Adrenal gland (tissue), 5 donors: ENCODE measurements around the gene IGSF11.

Experiments
- CTCF ChIP-seq, 6 experiments: fragments of 450-650 bp in 4 of 6; fragments of 200-600 bp in 2 of 6; sonication (generic) in 1 of 6; IDR thresholded peaks; 1 replicate in 5 of 6; 2 replicates in 1 of 6; pipeline versions ENCODE4 v1.5.1 to v1.8.0; 2016 to 2021; ENCODE audit warnings: antibody characterized with exemption in 6 of 6, mild to moderate bottlenecking in 2 of 6, moderate library complexity in 1 of 6
- POLR2A ChIP-seq, 2 donors: fragments of 450-650 bp; IDR thresholded peaks; one replicate each; pipeline ENCODE4 v1.6.1; 2017; ENCODE audit warnings: antibody characterized with exemption in 2 of 2, mild to moderate bottlenecking in 2 of 2, moderate library complexity in 1 of 2
- donor health status: DM: no; HTN: no; CAD: no.

GRCh38 chr3:119069725-119070124 lies 35.1 kb upstream of the IGSF11 start:
- TF ChIP-seq CTCF (IDR thresholded peaks at IDR 0.05) (no peak), POLR2A (IDR thresholded peaks at IDR 0.05) (no peak)
